GM12892 (cell line): Measurements from ENCODE around the gene ZGPAT.

ENCODE experiments used
- POLR2A ChIP-seq: IDR thresholded peaks from 2 replicates; pipeline ENCODE4 v1.6.1; 2011; ENCODE audit warnings: low read depth, low read length, control low read depth
- POLR2AphosphoS5 ChIP-seq: IDR thresholded peaks from 2 replicates; pipeline ENCODE4 v1.6.1; 2011; ENCODE audit warnings: low read depth, low read length, control low read depth
- TAF1 ChIP-seq: IDR thresholded peaks from 2 replicates; pipeline ENCODE4 v1.6.1; 2011; ENCODE audit warnings: low read depth, mild to moderate bottlenecking, control low read depth, low read length, borderline replicate concordance

DNA sequence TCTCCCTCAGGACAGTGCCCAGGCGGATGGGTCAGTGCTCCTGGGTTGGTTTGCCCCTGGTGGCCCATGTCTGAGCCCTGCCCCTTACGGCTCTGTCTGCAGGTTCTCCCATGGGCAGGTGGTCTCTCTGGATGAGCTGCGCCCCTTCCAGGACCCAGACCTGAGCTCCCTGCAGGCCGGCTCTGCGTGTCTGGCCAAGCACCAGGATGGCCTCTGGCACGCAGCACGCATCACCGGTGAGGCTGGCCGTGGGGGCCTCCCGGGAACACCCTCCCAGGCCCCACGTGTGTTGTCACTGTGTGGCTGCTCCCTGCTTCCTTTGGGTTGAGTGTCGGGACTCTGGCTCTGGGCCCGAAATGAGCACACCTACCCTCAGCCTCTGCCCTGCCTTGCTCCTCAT is 25.3 kb downstream of the ZGPAT start:
- TF ChIP-seq POLR2A (no peak), POLR2AphosphoS5 (no peak), TAF1 (no peak)
